ENCODE measurements around the gene GGT5. TPM values are rescaled to one million over a fixed set of nuclear protein-coding genes. Genes with fewer than 3 reads are reported as not detected.
"Not testable (repeated sequence)": the region's sequence is repeated elsewhere in the genome, so short reads cannot be mapped to it uniquely, and the experiment has no call there.

Gene GGT5
- total and polyA plus RNA-seq, 9 donors = 4.6 to 34.0 (median 21.4) TPM

DNA sequence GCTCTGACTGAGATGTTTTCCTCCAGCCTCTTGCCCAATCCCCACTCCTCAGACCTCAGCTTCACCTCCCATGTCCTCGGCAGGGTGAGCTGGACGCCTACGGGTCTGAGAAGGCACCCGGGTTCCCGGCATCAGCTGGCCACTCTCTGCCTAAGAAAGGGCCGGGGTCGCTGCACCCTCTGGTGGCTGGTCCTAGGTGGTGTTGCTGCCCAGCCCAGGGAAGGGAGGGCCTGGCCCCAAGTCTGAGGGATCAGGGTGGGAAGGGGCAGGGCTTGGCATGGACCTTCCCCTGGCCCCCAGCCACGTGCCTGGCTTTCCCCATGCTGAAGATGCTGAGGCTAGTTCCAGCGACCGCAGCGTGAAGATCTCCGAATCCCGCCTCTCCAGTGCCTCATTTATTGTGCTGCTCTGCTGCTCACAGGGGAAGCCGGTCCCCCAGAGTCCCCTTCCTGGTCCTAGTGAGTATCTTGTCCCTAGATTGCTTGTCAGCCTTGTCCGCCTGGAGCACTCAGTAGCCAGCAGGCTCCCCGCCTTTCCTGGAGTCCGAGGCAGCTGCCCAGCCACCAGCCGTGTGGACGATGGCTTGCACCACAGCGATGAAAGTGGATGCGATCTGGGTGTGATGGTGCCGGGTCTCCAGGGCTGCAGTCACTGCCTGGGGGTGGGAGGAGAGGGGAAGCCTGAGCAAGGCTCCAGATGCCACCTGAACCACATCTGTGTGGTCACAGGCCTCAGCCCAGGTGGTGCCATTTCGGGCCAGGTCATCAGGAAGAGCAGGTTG, 2.9 kb upstream of the GGT5 start:
- Histone ChIP-seq H3K4me3 (no peak overlapping the region), H3K27me3 (no peaks in the 10 kb centered on the region), H3K27ac (peak overlapping the region; percentile 0 to 93), H3K36me3 (no peaks in the 10 kb centered on the region), H3K4me1 (ENCODE audit: insufficient read depth) (peaks cover 20% of the 10 kb centered on the region), H3K9me3 (no peaks in the 10 kb centered on the region)
- TF ChIP-seq EP300 (IDR thresholded peaks at IDR 0.05) (peak; percentile 70), POLR2A (IDR thresholded peaks at IDR 0.05) (peak; percentile 13), CTCF (IDR thresholded peaks at IDR 0.05) (peak; percentile 76 to 98 (median 98))
- intact Hi-C loops (cut with DNase I) = loop anchor here in 3 of 4 donors (5.0 kb wide), 3 partner anchors 40 to 60 kb away; no protein-coding TSS in a partner anchor
- DNase-seq = peak; percentile 94 to 97 (median 96)
- 19 to 31% (median 22%) methylated on average over 20 to 23 of the region's 23 CpGs for WGBS, 3 donors

- 37 to 43% (median 40%) methylated on average over 6 of the region's 6 CpGs for WGBS, 3 donors
- intact Hi-C loops (cut with DNase I) = loop anchor here in 3 of 4 donors (5.0 kb wide), 3 partner anchors 40 to 60 kb away; no protein-coding TSS in a partner anchor
- Histone ChIP-seq H3K36me3 (no peaks in the 10 kb centered on the region), H3K4me3 (no peak overlapping the region), H3K9me3 (no peaks in the 10 kb centered on the region), H3K27ac (peak overlapping the region; percentile 84 to 93), H3K4me1 (ENCODE audit: insufficient read depth) (peaks cover 21% of the 10 kb centered on the region), H3K27me3 (no peaks in the 10 kb centered on the region)
- DNase-seq = no peak
- no peak for TF ChIP-seq POLR2A (IDR thresholded peaks at IDR 0.05)
- TF ChIP-seq CTCF (IDR thresholded peaks at IDR 0.05) = no peak
- TF ChIP-seq EP300 (IDR thresholded peaks at IDR 0.05) = no peak
These were observed 2.2 kb upstream of the GGT5 start for GRCh38 chr22:24247011-24247507.

GRCh38 chr22:24245584-24246561, 991 bp upstream of the GGT5 start:
- TF ChIP-seq EP300 (IDR thresholded peaks at IDR 0.05) = peak; percentile 30
- peak overlapping the region; percentile 86 to 93 for H3K27ac ChIP-seq
- not testable (repeated sequence) for H3K27me3 ChIP-seq, H3K36me3 ChIP-seq, H3K9me3 ChIP-seq
- peak overlapping the region; percentile 1 for H3K4me3 ChIP-seq
- peak; percentile 57 to 80 (median 77) for DNase-seq
- intact Hi-C loops (cut with DNase I) = loop anchor here in 3 of 4 donors (5.0 kb wide), 3 partner anchors 39 to 59 kb away; no protein-coding TSS in a partner anchor
- 15 to 20% (median 18%) methylated on average over 16 to 18 of the region's 18 CpGs for WGBS, 3 donors
- peaks cover 21% of the 10 kb centered on the region for H3K4me1 ChIP-seq (ENCODE audit: insufficient read depth)

- Histone ChIP-seq H3K27me3 (no peaks in the 10 kb centered on the region), H3K4me1 (ENCODE audit: insufficient read depth) (peaks cover 21% of the 10 kb centered on the region), H3K27ac (peak overlapping the region; percentile 1 to 93), H3K9me3 (no peaks in the 10 kb centered on the region), H3K36me3 (no peaks in the 10 kb centered on the region), H3K4me3 (peak overlapping the region; percentile 30)
- intact Hi-C loops (cut with DNase I) = loop anchor here in 1 of 4 donors (5.0 kb wide), 1 partner anchor 57 kb away; no protein-coding TSS in a partner anchor
- no peak for TF ChIP-seq CTCF (IDR thresholded peaks at IDR 0.05)
- 11 to 19% (median 17%) methylated on average over 19 of the region's 19 CpGs for WGBS, 3 donors
- peak; percentile 54 to 73 (median 61) for DNase-seq
These were observed 616 bp downstream of the GGT5 start for GRCh38 chr22:24244144-24244787.

- H3K36me3 ChIP-seq, H3K27ac ChIP-seq, H3K27me3 ChIP-seq, H3K9me3 ChIP-seq, H3K4me3 ChIP-seq: not testable (repeated sequence)
- 26 to 52% (median 48%) methylated on average over 3 of the region's 3 CpGs for WGBS, 3 donors
- H3K4me1 ChIP-seq (ENCODE audit: insufficient read depth) = peaks cover 21% of the 10 kb centered on the region
- peak in 1 of 5 donors; percentile 45 for DNase-seq
- intact Hi-C loops (cut with DNase I) = loop anchor here in 1 of 4 donors (5.0 kb wide), 1 partner anchor 56 kb away; no protein-coding TSS in a partner anchor
These were observed 1.5 kb downstream of the GGT5 start for GRCh38 chr22:24243417-24243816.

GRCh38 chr22:24240985-24241692, 3.7 kb downstream of the GGT5 start:
- H3K36me3 ChIP-seq, H3K27me3 ChIP-seq, DNase-seq, H3K27ac ChIP-seq, H3K4me3 ChIP-seq, H3K9me3 ChIP-seq: not testable (repeated sequence)
- 75 to 84% (median 81%) methylated on average over 9 of the region's 9 CpGs for WGBS, 3 donors
- peaks cover 16% of the 10 kb centered on the region for H3K4me1 ChIP-seq (ENCODE audit: insufficient read depth)
- intact Hi-C loops (cut with DNase I) = loop anchor here in 1 of 4 donors (5.0 kb wide), 1 partner anchor 54 kb away; no protein-coding TSS in a partner anchor
